ENCODE results near the gene ASB8.

GRCh38 chr12:48201516-48201915 lies 44.2 kb upstream of the ASB8 start:
- no peak for TF ChIP-seq EP300 (IDR thresholded peaks at IDR 0.05)
- TF ChIP-seq POLR2AphosphoS2 (conservative IDR thresholded peaks at IDR 0.05; ENCODE audit: low read length) = no peak

All from A549 (cell line).